GM18870 (cell line): ENCODE data around the gene CPN2.

Source experiments
- ATAC-seq: cut with Tn5 transposase; IDR thresholded peaks from one replicate; pipeline ENCODE4 v1.9.1; 2021; ENCODE audit warnings: moderate library complexity; ENCODE audit not compliant: unreplicated experiment

Gene CPN2

DNA sequence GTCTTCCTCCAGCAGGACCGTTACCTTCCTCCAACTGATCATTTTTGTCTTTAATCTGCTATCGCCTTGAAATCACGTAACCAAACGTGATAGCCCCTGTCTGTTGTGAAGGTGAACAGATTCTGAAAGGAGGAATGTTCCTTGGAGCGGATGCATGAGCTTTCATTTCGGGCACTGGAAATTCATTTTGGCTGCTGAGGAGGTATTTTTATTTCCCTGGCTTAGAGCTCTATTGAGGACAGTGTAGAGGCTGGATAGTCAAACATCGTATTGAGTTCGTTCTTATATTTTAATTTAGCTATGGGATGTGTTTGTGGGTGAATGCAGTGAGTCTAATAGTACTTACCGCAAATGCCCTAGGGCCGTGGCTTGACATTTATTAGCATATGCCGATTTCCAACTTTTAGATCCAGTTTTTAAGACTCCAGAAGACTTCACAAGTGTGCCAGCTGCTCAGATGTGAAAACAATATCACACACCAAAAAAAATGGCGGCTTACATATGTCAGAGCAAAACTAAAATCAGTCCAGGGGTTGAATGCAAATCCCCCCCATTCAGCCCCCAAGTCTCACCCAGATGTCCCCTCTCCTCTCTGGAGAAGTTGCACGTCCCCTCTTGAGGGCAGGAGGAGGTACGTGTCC lies 22.1 kb downstream of the CPN2 start:
- no peak for ATAC-seq

DNA sequence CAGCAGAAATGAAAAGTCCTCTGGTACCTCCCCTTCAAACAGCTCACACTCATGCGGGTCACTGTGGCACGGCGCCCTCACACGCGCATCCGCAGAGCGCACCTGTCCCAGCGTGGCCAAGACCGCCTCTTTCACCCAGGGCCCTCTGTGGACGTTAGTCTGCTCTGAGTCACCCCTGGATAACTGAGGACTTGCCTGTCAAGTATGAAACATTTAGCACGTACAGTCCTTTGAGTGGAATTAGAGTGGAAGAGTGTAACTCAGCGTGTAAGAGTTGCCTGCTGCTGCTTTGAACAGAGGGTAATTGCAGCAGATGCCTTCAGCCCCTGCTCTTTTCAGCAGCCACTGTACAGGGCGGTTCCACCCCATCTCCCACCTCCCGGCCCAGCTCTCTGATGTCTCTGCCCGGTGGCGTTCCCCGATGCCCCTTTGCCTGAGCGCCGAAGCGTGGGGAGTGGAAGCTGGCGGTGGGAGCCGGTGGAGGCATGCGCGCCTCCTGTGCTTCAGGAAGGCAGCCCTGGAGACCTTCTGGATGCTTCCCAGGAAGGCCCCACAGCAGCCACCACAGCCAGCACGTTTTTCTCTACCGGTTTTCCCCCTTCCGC lies 23.0 kb downstream of the CPN2 start:
- ATAC-seq, result no peak

DNA sequence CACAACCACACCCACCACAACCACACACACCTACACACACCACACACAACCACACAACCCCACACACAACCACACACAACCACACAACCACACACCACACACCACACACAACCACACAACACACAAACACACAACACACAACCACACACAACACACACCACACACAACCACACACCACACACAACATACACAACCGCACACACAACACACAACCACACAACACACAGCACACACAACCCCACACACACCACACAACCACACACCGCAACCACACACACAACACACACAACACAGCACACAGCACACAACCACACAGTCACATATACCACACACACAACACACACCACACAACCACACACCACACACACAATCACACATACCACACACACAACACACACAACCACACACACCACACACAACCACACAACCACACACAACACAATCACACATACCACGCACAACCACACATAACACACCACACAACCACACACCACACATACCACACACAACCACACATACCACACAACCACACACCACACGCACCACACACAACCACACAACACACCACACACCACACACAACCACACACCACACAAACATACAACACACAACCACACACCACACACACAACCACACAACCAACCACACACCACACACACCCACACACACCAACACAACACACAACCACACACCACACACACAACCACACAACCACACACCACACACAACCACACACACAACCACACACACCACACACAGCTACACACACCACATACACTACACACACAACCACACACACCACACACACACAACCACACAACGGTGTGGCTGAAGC lies 23.7 kb downstream of the CPN2 start:
- ATAC-seq, result no peak

DNA sequence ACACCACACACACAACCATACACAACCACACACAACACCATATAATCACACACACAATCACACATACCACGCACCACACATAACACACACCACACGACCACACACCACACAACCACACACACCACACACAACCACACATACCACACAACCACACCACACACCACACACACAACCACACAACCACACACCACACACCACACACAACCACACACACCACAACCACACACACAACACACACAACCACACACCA lies 24.2 kb downstream of the CPN2 start:
- no peak for ATAC-seq

DNA sequence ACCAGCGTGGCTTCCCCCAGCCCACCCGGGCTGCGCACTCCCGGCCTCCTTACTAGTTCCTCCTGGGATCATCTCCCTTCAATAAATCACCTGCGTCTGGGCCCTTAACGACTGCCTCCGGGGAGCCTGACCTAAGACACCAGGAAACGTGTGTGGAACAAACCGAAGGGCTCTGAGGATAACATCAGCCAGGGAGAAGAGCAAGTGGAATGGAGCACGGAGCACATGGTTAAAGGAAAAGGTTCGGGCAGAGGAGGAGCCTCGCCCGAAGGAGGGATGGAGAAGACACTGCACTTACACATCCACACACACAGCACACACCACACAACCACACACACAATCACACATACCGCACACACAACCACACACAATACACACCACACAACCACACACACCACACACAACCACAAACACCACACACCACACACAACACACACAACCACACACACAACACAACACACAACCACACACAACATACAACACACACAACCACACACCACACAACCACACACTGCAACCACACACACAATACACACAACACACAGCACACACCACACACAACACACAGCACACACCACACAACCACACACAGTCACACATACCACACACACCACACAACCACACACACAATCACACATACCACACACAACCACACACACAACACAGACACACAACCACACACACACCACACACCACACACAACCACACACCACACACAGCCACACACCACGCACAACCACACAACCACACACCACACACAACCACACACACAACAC lies 24.7 kb downstream of the CPN2 start:
- ATAC-seq, result no peak

DNA sequence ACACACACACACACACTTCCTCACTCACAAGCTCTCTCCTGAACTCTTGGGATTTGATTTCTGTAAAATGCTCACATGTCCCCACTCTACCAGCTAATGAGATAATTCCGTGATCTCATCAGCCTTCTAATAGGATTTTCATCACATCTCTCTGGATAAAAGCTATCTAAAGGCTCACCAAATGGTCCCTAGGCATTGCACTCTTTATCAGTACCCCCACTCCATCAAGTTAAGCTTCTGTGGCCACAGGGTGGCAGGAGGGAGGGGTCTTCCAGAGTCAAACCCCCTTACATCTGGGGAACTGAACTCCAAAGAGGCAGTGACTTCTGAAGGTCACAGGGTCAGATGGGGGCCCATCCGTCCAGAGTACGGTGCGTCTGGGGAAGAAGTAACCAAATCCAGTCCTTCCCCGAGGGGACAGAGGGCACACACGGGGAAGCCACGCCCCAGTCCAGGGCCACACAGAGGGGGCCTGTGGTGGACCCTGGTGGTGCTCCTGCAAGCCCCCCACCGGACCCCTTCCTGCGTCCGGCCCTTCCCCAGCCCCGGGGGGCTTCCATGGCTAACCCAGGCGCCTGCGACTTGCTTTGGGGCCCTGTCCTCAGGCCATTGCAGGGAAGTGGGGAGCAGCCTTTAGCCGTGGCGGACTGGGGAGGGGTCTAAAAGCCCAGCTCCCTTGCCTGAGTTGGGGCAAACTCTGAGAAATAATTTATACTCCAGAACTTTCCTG lies 25.5 kb downstream of the CPN2 start:
- ATAC-seq, result no peak

DNA sequence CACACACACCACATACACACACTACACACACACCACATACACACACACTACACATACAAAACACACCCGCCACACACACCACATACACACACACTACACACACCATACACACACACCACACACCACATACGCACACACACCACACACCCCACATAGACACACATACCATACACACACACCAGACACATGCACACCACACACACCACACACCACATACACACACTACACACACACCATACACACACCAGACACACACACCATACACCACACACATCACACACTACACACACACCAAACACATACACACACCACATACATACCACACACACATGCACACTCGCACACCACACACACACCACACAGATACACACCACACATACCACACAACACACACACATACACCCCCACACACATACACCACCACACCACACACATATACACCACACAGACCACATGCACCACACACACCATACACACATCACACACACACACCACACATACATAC lies 26.3 kb downstream of the CPN2 start:
- no peak for ATAC-seq

DNA sequence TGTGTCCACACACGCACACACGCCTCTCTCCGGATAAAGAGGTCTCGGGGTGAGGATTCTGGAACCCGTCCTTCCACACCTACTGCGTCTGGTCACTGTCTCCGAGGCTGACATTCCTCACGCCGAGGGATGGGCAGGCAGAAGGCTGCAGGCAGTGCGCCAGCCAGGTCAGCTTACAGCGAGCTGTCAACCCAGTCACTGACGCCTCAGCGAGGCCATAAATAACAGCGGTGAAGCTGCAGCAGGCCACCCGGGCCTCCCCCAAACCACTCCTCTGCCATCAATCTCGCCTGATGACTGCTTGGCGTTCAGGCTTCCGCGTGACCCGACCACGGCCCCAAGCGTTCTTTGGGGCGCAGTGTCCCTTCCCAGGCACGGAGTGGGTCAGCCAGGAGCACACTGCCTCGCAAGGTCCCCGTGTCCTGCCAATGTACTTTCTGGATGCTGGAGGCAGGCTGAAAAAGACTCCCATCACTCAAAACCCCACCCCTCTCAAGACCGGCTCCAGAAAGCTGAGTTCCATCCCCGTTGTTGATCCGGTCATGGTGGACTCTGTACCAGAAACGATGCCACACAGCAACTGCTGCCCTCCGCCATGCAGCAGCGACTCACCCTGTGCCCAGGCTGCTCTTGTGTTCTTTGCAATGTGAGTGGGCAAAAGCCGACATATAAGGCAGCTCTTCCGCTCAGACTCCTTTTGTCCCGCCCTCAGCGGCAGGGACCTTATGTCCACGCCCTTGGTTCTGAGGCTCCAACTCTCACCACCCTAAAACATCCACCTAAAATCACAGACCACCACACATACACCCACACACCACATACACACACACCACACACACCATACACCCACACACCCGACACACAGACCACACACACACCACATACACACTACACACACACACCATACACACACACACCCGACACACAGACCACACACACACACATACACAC lies 27.1 kb downstream of the CPN2 start:
- peak; percentile 57 for ATAC-seq

DNA sequence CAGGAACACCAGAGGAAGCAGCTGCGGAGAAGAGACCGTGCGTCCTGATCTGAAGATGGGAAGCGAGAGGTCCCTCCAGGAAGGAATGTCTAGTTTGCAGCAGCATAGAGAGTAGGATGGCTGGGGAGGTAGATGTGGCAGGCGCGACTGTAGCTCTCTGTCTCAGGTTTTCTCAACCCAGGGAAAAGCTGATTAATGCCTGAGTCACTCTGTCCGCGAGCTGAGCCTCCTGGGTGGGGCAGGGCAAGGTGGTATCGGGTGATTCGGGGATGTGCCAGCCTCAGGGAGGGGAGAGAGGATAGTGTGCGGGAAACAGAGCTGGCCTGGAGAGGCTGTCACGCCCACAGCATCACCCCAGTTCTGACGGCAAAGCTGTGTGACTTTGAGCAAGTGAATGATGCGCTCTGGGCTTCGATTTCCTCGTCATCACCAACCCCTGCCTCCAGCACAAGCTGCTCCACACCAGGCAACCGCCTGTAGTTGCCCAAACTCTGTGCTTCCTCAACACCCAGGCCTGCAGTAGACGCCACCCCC lies 28.4 kb downstream of the CPN2 start:
- no peak for ATAC-seq

DNA sequence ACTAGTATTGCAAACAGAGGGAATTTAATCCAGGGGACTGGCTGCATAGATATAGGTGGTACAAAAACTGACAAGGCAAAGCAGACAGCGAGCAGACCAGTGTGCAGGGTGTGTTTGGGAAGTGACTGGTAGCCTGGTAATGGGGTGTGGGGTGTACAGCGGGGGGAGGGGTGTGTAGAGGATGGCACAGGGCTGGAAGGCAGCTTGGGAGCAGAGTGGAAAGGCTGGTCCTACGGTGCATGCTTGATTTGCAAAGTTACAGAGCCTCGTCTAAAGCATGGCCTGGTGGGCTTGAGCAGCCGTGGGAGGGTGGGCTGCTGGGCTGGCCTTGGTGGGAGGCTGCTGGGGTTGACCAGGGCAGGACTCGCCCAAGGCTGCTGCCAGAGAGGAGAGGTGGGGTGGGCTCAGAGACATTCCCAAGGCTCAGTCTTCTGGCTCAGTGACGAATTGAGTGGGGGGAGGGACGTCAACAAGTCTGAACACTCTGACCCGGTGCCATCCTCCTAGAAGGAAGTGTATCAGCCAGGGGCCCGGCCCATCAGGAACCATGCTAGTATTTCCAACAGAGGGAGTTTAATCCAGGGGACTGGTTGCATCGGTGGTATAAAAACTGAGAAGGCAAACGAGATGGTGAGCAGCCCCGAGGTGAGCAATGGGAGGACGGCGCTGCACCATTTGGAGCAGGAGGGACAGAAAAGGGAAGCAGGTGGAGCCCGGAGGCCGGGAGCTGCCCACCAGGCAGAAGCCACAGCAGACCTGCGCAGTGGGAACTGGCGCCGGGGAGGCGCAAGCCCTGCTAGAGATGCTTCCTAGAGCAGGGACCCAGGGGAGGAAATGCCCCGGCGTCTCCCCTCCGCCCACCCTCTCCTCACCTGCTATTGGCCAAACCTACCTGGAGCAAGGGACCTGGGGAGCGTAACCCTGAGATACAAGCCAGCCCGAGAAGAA lies 29.2 kb downstream of the CPN2 start:
- ATAC-seq, result no peak

DNA sequence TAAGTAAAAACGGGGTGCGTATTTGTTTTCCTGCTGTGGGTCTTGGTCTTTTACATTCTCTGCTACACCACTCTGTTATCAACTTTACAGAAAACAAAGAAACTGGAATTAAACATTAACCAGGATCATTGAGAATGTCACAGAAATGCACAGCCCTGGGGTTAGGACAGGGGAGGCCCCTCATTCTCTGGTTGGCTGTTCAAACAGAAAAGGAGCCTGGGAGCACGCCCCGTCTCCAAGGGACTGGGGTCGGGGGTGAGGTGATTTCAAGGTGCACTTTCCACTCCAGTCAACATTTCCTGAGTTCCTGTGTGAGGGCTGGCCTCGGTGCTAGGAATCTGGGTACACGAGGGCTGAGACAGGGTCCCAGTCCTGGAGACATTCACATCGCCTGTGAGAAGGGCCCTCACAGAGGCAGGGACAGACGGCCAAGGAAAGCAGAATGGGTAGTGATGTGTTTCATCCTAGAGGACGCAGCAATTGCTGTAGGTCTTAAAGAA lies 30.3 kb downstream of the CPN2 start:
- no peak for ATAC-seq

DNA sequence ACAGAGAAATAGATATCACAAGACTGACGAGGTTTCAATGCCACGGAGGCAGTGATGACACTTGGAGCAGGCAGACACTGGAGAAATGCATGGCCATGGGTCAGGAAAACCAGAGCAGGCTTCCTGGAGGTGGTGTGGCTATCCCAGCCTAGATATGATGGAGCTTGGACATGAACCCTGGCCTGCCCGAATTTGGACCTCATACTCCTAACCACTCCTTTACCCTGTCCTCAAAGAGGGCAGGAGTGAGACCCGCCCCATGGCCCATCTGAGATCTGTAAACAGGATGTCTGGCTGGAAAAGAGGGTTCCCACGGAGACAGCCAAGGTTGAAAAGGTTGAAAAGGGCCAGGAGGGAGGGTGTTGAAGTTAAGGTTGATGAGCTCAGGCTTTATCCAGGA lies 31.0 kb downstream of the CPN2 start:
- no peak for ATAC-seq

DNA sequence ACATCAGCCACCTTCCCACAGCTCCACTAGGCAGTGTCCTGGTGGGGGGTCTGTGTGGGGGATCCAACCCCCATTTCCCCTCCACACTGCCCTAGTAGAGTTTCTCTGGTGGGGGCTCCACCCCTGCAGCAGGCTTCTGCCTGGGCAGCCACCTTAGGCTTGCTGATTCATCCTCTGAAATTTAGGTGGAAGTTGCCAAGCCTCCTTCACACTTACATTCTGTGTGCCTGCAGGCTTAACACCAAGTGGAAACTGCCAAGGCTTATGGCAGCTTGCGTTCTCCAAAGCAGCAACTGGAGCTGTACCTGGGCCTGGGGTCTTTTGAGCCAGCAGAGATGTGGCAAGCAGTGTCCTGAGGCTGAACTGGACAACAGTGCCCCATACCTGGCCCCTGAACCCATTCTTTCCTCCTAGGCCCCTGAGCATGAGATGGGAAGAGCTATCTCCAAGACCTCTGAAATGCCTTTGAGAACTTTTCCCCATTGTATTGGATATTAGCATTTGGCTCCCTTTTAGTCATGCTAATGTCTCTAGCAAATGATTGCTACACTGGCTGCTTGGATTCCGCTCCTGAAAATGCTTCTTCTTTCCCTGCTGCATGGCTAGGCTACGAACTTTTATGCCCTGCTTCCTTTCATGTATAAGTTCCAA lies 32.5 kb downstream of the CPN2 start:
- ATAC-seq, result no peak

DNA sequence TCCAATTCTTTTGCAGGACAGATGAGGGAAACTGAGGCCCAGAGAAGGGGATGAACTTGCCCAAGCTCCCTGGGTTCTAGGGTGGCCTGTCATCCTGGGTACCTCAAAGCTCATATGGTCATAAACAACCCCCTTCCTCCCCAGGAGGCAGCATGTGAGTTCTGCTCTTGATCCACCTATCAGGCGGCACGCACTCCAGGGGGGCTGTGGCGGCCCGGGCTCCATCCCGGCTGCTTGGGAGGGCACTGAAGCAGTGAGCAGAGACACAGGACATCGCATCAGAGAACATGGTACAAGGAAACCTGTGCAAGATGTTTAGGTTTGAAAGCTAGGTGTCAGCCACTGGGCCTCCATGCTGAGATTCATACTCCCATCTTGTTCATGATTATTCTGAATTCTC lies 34.2 kb downstream of the CPN2 start:
- ATAC-seq, result no peak

DNA sequence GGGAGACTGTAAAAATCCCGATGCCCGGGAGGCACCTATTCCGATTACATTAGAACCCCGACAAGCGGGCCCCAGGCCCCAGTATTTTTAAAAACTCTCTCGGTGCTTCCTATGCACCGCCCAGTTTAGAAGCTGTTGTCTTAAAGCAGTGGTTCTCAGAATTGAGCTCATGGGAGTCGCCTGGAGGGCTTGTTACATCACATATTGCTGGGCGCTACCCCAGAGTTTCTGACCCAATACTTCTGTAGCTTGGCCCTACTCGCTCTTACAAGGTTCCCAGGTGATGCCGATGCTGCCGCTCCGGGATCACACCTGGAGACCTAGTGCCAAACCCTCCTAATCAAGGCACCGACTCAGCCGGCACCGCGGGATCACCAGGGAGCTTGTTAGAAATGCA lies 35.2 kb downstream of the CPN2 start:
- peak; percentile 33 for ATAC-seq

DNA sequence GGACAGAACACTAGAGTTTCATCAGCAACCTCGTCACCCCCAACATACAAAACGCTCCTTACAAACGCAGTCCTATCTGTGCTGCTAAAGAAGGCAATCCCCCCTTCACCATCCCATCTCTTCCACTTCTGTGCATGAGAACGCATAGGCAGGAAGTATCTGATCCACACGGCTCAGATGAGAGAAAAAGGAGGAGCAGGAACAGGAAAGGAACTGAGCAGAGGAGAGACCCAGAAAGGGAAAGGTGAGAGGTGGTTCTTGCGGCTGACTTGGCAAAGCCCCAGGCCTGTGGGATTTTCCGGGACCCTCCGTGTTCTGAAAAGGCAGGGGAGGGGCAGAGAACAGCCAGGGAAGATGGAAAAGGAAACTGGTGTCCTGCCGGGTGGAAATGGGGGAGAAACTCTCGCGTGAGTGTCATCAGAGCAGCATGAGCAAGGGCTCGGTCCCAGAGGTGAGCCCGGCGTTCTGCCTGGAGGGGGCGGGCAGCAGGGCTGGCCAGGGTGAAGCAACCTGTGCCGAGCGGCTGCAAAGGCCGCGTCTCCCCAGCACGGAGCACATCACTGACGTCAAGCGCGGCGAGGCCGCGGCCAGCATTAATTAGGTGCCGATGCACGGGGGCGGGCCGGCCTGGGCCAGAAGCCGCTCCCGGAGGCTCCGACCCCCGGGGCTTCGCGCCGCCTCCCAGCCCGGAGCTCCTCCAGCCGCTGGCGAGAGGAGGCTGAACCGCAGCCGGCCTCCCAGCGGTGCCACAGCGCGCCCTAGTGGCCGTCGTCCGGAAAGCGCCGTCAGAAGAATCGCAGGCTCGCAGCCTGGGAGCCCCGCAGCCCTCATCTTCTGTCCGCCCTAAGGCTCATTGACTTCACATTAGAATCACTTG lies 35.8 kb downstream of the CPN2 start:
- ATAC-seq, result peak; percentile 78
